ENCODE results near the gene DYRK1A. TPM values are rescaled to one million over a fixed set of nuclear protein-coding genes. Genes with fewer than 3 reads are reported as not detected.
A peak's percentile ranks its signal among the peaks of the same experiment; 100 is the strongest.
"Not testable (repeated sequence)": the region's sequence is repeated elsewhere in the genome, so short reads cannot be mapped to it uniquely, and the experiment has no call there.

Gene DYRK1A
- total RNA-seq, 1 experiment from 2014 or later = 40.9 TPM

DNA sequence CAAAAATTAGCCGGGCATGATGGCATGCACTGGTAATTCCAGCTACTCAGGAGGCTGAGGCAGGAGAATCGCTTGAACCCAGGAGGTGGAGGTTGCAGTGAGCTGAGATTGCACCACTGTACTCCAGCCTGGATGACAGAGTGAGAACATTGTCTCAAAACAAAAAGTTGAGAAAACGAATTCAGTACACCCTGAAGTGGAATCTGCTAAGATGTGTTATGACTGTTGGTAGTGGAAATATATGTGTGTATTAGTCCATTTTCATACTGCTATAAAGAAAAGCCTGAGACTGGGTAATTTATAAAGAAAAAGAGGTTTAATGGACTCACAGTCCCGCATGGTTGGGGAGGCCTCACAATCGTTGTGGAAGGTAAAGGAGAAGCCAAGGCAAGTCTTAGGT lies 158.4 kb downstream of the DYRK1A start:
- DNase-seq (ENCODE audit: low read depth) = not testable (repeated sequence)

- DNase-seq (ENCODE audit: low read depth) = no peak
Measured at GRCh38 chr21:37525810-37526209, 159.2 kb downstream of the DYRK1A start.

DNA sequence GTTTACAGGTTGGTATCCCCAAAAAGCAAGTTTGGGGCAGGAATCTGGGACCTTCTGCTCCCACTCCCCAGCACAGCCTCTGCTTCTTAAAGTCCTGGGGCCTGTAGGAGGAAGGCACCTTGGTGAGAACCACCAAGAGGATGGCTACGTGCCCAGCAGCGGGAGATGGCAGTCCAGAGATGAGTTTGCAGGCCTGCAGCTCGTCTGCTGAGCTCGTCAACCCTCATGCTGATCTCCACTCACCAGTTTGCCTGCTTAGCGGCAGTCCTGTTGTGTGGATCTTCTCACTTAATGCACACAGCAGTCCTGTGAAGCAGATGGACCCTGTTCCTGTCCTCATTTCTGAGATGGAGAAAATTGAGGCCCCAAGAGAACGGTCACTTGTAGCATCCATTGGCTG lies 160.5 kb downstream of the DYRK1A start:
- DNase-seq (ENCODE audit: low read depth) = no peak

GRCh38 chr21:37527716-37528115 lies 161.1 kb downstream of the DYRK1A start:
- DNase-seq (ENCODE audit: low read depth) = no peak

GRCh38 chr21:37528150-37528937 lies 161.8 kb downstream of the DYRK1A start:
- DNase-seq (ENCODE audit: low read depth) = no peak

GRCh38 chr21:37529649-37530048 lies 163.1 kb downstream of the DYRK1A start:
- DNase-seq (ENCODE audit: low read depth) = no peak

DNA sequence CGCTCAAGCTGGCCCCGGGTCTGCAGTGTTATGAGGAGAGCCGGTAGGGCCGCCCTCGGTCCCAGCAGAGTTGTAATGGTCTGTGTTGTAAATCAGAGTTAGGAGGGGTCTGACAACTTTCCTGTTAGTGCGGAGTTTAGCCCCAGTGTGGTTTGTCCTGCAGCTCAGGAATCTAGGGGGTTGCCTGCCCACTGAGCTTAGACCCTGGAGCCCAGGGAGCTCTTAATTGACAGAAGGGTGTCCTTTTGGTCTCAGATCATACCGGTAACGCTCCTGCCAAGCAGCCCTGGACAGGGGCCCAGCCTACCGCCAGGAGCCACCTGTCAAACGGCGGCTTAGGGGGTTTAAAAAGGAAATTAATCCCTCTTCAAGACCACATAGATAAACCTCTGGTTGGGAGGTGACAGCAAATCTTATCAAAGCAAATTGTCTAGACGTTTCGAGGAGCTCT lies 164.4 kb downstream of the DYRK1A start:
- no peak for DNase-seq (ENCODE audit: low read depth)

DNA sequence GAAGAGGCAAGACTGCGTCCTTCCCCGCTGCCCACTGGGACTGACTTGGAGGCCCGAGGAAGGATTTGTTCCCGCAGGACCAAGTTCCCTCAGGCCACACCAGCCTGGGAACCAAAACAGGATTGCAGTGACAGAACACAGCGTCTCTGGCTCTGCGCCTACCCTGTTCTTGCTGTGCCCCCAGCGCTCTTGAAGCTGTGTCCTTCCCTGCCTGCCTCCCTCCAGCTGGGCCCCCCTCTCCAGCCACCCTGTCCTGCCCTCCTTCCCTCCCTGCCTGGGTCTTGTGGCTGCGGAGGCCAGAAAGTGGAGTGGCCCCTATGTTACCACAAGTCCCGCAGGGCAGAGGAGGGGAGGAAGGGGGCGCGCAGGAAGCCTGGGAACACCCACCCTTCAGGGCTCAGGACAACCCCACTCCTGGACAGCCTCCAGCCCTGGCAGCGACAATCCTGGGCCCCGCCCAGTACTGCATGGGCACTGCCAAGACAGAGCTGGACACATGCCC lies 164.9 kb downstream of the DYRK1A start:
- DNase-seq (ENCODE audit: low read depth) = no peak

- peak; percentile 23 for DNase-seq (ENCODE audit: low read depth)
Measured at GRCh38 chr21:37532868-37533780, 166.6 kb downstream of the DYRK1A start.

DNA sequence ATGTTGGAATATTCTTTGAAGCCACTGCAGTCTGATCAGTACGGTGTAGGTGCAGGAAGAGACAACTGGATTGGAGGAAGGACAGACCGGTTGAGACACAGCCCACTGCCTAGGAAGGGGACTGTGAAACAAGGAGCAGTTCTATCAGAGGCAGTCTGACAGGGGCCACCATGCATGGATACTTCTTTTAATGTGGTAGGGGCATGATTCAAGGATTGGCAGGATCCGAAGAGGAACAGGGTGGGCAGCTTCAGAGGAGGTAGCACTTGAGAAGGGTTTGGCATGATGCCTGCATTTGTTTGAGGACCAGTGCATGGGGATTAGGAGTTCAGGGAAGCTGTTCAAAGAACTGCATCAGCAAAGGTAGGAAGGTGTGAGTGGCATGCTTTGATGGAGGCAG lies 167.9 kb downstream of the DYRK1A start:
- no peak for DNase-seq (ENCODE audit: low read depth)

DNA sequence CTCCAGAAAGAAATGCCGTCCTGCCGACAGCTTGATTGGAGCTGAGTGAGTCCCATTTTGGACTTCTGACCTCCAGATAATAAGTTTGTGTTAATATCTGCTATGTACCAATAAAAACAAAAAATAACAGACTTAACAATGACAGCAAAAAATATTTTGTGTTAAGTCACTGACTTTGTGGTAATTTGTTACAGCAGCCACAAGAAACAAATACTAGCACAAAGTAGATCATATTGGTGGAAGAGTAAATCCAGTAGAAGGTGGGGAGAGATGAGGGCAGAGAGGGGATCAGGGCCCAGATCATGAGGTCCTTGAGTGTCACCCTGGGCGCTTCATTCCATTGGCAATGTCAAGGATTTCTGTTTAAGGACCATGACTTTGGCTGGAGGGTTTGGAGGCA lies 168.6 kb downstream of the DYRK1A start:
- DNase-seq (ENCODE audit: low read depth) = no peak

DNA sequence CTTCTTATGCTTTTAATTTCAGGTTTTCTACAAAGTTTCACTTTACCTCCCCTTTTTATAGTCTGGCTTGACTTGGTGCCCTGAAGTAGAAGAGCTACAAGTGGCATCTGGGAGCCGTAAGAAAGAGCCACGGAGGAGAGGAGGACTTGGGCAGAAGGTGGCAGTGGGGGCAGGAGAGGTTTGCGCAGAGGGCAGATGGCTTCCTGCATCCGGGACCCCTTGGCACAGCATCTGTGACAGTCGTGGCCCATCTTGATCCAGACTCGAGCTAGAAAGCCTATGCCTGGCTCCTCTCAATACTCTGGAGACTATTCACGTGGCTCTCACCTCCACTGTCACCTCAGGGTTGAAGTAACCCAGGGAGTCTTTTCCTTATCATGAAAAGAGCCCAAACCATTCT lies 169.1 kb downstream of the DYRK1A start:
- DNase-seq (ENCODE audit: low read depth) = no peak

DNA sequence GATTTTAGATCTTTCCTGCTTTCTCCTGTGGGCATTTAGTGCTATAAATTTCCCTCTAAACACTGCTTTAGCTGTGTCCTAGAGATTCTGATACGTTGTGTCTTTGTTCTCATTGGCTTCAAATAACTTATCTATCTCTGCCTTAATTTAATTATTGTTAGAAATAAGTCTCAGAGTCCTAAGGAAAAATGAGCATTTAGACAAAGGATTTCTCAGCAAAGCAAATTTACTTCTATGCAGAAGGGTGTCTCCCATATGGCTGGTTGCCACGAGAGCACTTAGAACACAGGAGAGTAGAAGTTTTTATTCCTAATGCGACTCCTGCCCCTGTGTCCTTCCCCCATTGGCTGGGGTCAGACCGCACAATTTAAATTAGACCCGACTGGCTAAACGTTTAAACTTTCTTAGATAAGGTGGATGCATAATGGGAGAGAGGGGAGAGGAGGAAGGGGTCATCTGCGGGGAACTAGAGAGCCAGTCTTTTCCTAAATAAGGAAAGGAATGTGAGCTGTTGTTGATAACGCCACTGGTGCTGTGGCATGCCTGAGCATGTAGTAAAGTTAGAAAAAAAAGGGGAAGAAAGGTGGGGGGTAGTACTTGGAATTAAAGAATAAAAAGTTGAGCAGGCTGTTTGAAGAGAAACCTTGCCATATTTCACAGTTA lies 170.2 kb downstream of the DYRK1A start:
- DNase-seq (ENCODE audit: low read depth) = no peak

GRCh38 chr21:37537391-37537996 lies 170.9 kb downstream of the DYRK1A start:
- DNase-seq (ENCODE audit: low read depth) = no peak

DNA sequence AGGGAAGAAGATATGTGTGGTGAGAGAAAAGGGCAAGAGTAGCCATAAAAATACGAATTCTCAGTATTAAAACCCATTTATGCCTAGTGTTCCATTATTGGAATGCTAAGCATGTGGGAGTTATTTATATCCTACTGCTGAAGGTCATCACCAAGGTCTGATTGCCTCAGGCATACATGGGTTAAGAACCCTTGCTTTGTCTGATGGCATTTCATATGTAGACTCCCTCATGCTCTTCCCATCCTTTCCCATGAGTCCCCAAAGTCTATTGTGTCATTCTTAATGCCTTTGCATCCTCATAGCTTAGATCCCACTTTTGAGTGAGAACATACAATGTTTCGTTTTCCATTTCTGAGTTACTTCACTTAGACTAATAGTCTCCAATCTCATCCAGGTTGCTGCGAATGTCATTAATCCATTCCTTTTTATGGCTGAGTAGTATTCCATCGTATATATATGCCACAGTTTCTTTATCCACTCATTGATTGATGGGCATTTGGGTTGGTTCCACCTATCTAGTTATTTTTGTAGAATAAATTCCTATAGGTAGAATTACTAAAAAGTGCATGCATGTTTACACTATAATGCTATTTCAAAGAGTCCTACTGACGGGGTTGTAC lies 172.5 kb downstream of the DYRK1A start:
- DNase-seq (ENCODE audit: low read depth) = peak; percentile 6

DNA sequence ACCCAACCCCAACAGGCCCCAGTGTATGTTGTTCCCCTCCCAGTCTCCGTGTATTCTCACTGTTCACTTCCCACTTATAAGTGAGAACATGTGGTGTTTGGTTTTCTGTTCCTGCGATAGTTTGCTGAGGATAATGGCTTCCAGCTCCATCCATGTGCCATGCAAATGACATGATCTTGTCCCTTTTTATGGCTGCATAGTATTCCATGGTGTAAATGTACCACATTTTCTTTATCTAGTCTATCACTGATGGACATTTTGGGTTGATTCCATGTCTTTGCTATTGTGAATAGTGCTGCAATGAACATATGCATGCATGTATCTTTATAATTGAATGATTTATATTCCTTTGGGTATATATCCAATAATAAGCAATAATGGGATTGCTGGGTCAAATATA lies 174.6 kb downstream of the DYRK1A start:
- DNase-seq (ENCODE audit: low read depth) = not testable (repeated sequence)

DNA sequence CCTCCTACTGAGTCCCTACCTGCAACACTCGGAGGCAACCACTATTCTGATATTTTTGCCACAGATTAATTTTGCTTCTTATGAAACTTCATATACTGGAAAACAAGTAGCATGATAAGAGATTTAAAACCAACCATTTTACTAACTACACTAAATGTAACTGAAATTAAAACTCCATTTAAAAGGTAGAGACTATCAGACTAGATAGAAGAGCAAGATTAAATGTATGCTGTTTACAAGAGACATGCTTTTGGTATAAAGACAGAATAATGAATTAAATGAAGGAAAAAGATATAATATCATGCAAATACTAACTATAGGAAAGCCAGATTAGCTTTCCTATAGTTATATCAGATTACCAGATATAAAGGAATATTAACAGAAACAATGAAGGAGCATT lies 175.9 kb downstream of the DYRK1A start:
- DNase-seq (ENCODE audit: low read depth) = no peak

DNA sequence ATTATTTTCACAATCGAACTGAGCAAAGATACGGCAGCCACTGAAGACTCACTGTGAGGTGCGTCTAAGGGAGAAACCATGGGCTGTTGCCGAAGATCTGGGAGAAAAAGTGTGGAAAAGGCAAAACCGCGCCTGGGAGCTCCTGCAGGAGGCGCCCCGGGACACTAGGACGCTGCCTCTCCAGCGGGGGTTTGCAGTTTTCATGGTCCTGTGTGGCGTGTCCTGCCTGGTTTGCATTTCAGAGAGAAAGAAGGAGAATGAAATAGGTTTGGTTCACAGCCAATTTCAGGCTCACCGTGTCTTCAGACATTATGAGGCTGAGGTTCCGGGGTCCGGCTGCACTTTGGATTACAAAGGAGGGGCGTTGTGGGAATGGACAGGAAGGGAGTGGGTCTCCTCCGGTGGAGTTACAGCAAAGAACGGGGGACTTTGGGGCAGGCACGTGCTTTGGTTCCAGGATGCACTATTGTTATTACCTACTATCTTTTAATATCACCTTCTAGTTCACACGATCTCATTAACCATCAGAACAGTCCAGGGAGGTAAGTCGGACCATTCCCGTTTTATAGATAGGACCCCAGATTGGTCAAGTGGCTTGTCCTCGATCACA lies 179.8 kb downstream of the DYRK1A start:
- no peak for DNase-seq (ENCODE audit: low read depth)

DNA sequence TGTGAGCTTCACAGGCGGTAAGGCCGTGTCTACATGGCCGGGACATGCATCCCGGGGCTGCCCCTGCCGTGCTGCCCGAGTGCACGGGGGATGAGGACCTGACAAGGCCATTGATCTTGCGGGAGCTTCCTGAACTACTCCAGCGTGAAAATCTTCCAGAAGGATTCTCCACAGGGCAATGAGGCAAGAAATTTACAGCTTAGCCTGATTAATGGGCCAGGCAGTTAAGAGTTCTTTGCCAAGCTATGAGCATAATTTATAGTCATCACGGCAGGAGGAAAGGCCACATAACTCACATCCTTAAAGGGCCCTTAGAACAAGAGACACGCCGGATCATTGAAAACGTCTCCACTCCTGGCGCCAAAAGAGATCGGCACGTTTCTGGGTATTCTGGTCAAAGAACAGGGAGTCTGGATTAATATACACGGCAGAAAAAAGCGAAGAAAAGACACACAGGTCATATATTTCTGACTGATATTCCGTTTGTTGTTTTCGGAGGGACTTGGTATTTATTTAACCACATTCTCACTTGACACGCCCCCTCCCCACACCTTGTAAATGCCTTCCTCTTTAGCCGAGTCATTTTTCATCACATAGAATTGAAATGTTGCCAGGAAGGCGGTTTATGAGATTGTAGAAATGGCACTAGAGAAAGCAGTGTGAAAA lies 180.5 kb downstream of the DYRK1A start:
- no peak for DNase-seq (ENCODE audit: low read depth)

GRCh38 chr21:37547615-37548200 lies 181.1 kb downstream of the DYRK1A start:
- no peak for DNase-seq (ENCODE audit: low read depth)

All from LHCN-M2 (cell line).